Activated naive CD4-positive, alpha-beta T cell treated with anti-CD3 and anti-CD28 coated beads, Interleukin-2, amount 10 ng/mL, durations not matched to agents 7 days and 5 days (primary cell): ENCODE results near the gene ANKRD52.
"Not testable (repeated sequence)": the region's sequence is repeated elsewhere in the genome, so short reads cannot be mapped to it uniquely, and the experiment has no call there.

Experiments used
- CTCF ChIA-PET: fragments of 350-600 bp; sonication (Branson Sonifier 250); formaldehyde crosslinking; loops from one replicate; lab custom pipeline; 2021; ENCODE audit warnings: antibody characterized with exemption; lab: Charles Lee
- DNase-seq: peaks from one replicate; pipeline ENCODE4 v3.0.0-alpha.2; 2020
- H3K27ac Mint-ChIP-seq: one replicate; pipeline ENCODE4 v1.8.0; 2021; ENCODE audit warnings: mild to moderate bottlenecking, moderate library complexity, mixed read lengths
- H3K27me3 Mint-ChIP-seq: one replicate; pipeline ENCODE4 v1.8.0; 2021; ENCODE audit warnings: mild to moderate bottlenecking, mixed read lengths
- H3K36me3 Mint-ChIP-seq: one replicate; pipeline ENCODE4 v1.8.0; 2021; ENCODE audit warnings: mixed read lengths
- H3K4me1 Mint-ChIP-seq: one replicate; pipeline ENCODE4 v1.8.0; 2021; ENCODE audit warnings: mixed read lengths
- H3K4me3 Mint-ChIP-seq: one replicate; pipeline ENCODE4 v1.8.0; 2021; ENCODE audit warnings: mild to moderate bottlenecking, moderate library complexity, mixed read lengths
- H3K9me3 Mint-ChIP-seq: one replicate; pipeline ENCODE4 v1.8.0; 2021; ENCODE audit warnings: mixed read lengths

ANKRD52 gene

DNA sequence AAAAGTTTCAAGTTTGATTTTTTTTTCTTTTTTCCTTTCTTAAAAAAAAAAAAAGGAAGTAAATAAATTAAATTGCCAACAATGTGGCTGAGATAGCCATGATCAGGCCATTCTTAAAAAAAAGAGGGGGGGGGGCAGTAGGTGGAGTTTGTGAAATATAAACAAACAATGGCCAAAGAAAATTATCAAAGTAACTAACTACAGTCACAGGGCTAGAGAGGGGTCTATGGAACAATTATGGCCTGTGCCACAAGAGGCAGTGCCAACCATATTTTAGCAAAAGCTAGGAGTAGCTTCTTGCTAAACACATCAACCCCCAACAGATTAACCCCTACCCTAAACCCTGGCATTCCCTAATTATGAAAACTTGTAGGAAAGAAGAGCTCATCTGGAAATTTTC, 52.7 kb downstream of the ANKRD52 start:
- peaks cover 39% of the 10 kb centered on the region for H3K36me3 Mint-ChIP-seq
- no peak for DNase-seq

GRCh38 chr12:56204275-56204674, 53.9 kb downstream of the ANKRD52 start:
- Mint-ChIP-seq H3K4me1 (no peaks in the 10 kb centered on the region), H3K36me3 (peaks cover 30% of the 10 kb centered on the region), H3K4me3 (no peak overlapping the region), H3K27me3 (no peaks in the 10 kb centered on the region), H3K27ac (no peak overlapping the region), H3K9me3 (no peaks in the 10 kb centered on the region)
- CTCF ChIA-PET: interaction anchor here (1.4 to 4.3 kb wide), 3 partner anchors 9 to 17 kb away, joined by 3 to 34 read pairs (median 10); partner anchors contain the start of genes RNF41 and SMARCC2
- no peak for DNase-seq

More for the DNA sequence above, 52.7 kb downstream of the ANKRD52 start:
- CTCF ChIA-PET: interaction anchor here (0.7 to 4.3 kb wide), 9 partner anchors 11 to 467 kb away, joined by 3 to 34 read pairs (median 4); partner anchors contain the start of gene RNF41
- H3K27ac Mint-ChIP-seq: no peak overlapping the region
- H3K27me3 Mint-ChIP-seq: no peaks in the 10 kb centered on the region
- H3K9me3 Mint-ChIP-seq: no peaks in the 10 kb centered on the region
- no peaks in the 10 kb centered on the region for H3K4me1 Mint-ChIP-seq
- H3K4me3 Mint-ChIP-seq: no peak overlapping the region

GRCh38 chr12:56202838-56203237, 55.3 kb downstream of the ANKRD52 start:
- Mint-ChIP-seq H3K4me1 (no peaks in the 10 kb centered on the region), H3K27ac (no peak overlapping the region)

GRCh38 chr12:56202366-56202765, 55.8 kb downstream of the ANKRD52 start:
- no peak overlapping the region for H3K4me3 Mint-ChIP-seq
- DNase-seq: no peak
- H3K27me3 Mint-ChIP-seq: no peaks in the 10 kb centered on the region
- no peaks in the 10 kb centered on the region for H3K4me1 Mint-ChIP-seq
- CTCF ChIA-PET: interaction anchor here (0.7 to 1.6 kb wide), 2 partner anchors 13 to 42 kb away, joined by 3 read pairs; partner anchors contain the start of gene SMARCC2
- no peak overlapping the region for H3K27ac Mint-ChIP-seq
- no peaks in the 10 kb centered on the region for H3K9me3 Mint-ChIP-seq
- peaks cover 21% of the 10 kb centered on the region for H3K36me3 Mint-ChIP-seq

More at GRCh38 chr12:56202838-56203237, 55.3 kb downstream of the ANKRD52 start:
- no peaks in the 10 kb centered on the region for H3K9me3 Mint-ChIP-seq
- no peak for DNase-seq
- no peaks in the 10 kb centered on the region for H3K27me3 Mint-ChIP-seq
- peaks cover 26% of the 10 kb centered on the region for H3K36me3 Mint-ChIP-seq
- no peak overlapping the region for H3K4me3 Mint-ChIP-seq
- CTCF ChIA-PET: no interaction called here

- H3K27me3 Mint-ChIP-seq: no peaks in the 10 kb centered on the region
Measured at GRCh38 chr12:56198836-56199235, 59.3 kb downstream of the ANKRD52 start.

DNA sequence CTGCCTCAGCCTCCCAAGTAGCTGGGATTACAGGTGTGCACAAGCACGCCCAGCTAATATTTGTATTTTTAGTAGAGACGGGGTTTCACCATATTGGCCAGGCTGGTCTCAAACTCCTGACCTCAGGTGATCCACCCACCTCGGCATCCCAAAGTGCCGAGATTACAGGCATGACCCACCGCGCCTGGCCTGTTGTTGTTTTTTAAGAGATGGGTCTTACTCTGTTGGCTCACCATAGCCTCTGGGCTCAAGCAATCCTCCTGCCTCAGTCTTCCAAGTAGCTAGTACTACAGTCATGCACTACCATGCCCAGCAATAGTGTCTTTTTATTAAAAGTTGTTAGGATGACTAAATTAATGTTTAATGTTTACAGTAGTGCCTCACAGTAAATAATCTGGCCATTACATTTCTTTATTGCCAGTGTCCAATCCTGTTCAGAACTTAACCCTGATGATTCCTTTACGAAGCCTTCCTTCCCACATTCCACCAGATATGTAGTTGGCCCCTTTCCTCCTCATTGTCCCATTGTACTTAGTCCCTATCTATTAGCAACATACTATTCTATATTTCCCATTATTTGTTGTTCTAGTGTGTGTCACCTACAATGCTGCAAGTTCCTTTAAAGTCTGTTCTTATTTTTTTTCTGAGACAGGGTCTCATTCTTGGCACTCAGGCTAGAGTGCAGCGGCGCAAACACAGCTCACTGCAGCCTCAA, 60.1 kb downstream of the ANKRD52 start:
- Mint-ChIP-seq H3K4me3 (no peak overlapping the region), H3K27ac (no peak overlapping the region), H3K4me1 (peaks cover 5% of the 10 kb centered on the region)

More at GRCh38 chr12:56198836-56199235, 59.3 kb downstream of the ANKRD52 start:
- H3K4me1 Mint-ChIP-seq: no peaks in the 10 kb centered on the region
- CTCF ChIA-PET: no interaction called here
- DNase-seq: no peak
- no peak overlapping the region for H3K4me3 Mint-ChIP-seq
- H3K27ac Mint-ChIP-seq: no peak overlapping the region
- H3K36me3 Mint-ChIP-seq: no peaks in the 10 kb centered on the region
- no peaks in the 10 kb centered on the region for H3K9me3 Mint-ChIP-seq

DNA sequence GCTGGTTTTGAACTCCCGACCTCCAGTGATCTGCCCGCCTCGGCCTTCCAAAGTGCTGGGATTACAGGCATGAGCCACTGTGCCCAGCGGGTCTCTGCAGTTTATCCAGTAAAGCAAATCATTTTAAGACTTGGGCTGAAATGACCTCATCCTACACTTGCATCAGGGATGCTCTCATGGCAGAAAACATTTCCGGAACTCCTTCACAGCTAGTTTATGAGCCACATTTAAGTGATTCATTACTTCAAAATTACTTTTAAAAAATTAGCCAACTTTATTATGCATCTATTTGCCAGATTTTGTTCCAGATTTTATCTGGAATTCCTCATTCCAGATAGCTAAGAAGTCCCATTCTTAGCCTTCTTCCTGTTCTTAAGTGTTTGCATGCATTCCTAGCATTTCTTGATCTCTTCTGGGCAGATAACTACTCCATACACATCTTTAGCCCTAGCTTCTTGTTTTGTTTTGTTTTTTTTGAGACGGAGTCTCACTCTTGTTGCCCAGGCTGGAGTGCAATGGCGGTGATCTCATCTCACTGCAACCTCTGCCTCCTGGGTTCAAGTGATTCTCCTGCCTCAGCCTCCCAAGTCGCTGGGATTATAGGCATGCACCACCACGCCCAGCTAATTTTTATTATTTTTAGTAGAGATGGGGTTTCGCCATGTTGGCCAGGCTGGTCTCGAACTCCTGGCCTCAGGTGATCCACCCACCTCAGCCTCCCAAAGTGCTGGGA, 61.2 kb downstream of the ANKRD52 start:
- H3K4me1 Mint-ChIP-seq: peaks cover 13% of the 10 kb centered on the region
- H3K27ac Mint-ChIP-seq, H3K9me3 Mint-ChIP-seq, H3K36me3 Mint-ChIP-seq, H3K4me3 Mint-ChIP-seq, H3K27me3 Mint-ChIP-seq, DNase-seq: not testable (repeated sequence)
- CTCF ChIA-PET: interaction anchor here (0.7 to 1.0 kb wide), 3 partner anchors 11 to 1623 kb away, joined by 3 to 7 read pairs (median 3); no protein-coding TSS in a partner anchor

More for the DNA sequence above, 60.1 kb downstream of the ANKRD52 start:
- no peaks in the 10 kb centered on the region for H3K9me3 Mint-ChIP-seq
- no peak for DNase-seq
- CTCF ChIA-PET: no interaction called here
- peaks cover 2% of the 10 kb centered on the region for H3K36me3 Mint-ChIP-seq
- no peaks in the 10 kb centered on the region for H3K27me3 Mint-ChIP-seq

- CTCF ChIA-PET: interaction anchor here (0.9 to 6.5 kb wide), 8 partner anchors 15 to 309 kb away, joined by 3 to 33 read pairs (median 6); partner anchors contain the start of genes ANKRD52 and COQ10A
- peaks cover 7% of the 10 kb centered on the region for H3K27me3 Mint-ChIP-seq
- H3K4me3 Mint-ChIP-seq: no peak overlapping the region
- H3K9me3 Mint-ChIP-seq: no peaks in the 10 kb centered on the region
- peaks cover 32% of the 10 kb centered on the region for H3K4me1 Mint-ChIP-seq
- no peak overlapping the region for H3K27ac Mint-ChIP-seq
- H3K36me3 Mint-ChIP-seq: peaks cover 7% of the 10 kb centered on the region
- peak; percentile 87 for DNase-seq
Measured at GRCh38 chr12:56193025-56193578, 65.1 kb downstream of the ANKRD52 start.

GRCh38 chr12:56192582-56192981, 65.6 kb downstream of the ANKRD52 start:
- H3K4me1 Mint-ChIP-seq: peaks cover 37% of the 10 kb centered on the region
- H3K36me3 Mint-ChIP-seq: peaks cover 8% of the 10 kb centered on the region
- CTCF ChIA-PET: interaction anchor here (0.6 to 6.5 kb wide), 10 partner anchors 15 to 309 kb away, joined by 3 to 87 read pairs (median 6); partner anchors contain the start of genes ANKRD52, COQ10A, RPL41 and ZC3H10
- no peak for DNase-seq
- H3K9me3 Mint-ChIP-seq: no peaks in the 10 kb centered on the region
- H3K4me3 Mint-ChIP-seq: no peak overlapping the region
- H3K27me3 Mint-ChIP-seq: peaks cover 7% of the 10 kb centered on the region
- H3K27ac Mint-ChIP-seq: no peak overlapping the region

DNA sequence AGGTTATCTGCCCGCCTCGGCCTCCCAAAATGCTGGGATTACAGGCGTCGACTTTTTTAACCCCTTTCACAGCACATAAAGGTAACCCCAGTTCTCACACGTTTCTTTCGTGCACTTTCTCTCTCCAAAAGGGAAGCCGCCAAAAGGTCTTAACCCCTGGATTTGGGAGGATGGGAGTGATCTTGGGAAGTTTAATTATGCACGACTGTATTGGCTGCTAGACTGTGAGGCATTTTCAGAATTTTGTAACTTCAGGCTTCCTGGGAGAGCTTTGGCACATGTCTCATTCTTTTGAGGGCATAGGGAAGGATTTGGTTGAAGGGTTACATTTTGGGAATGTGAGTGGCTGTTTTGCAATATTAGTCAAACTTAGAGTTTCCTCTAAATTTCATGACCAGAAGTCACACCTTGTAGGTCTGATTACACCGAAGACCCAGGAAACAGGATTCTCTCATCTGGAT, 67.5 kb downstream of the ANKRD52 start:
- Mint-ChIP-seq H3K27ac (peak overlapping the region; percentile 96), H3K27me3 (peaks cover 7% of the 10 kb centered on the region), H3K4me1 (peaks cover 51% of the 10 kb centered on the region), H3K4me3 (peak overlapping the region; percentile 94), H3K36me3 (peaks cover 23% of the 10 kb centered on the region), H3K9me3 (no peaks in the 10 kb centered on the region)
- DNase-seq: no peak
- CTCF ChIA-PET: interaction anchor here (0.8 to 6.5 kb wide), 5 partner anchors 32 to 77 kb away, joined by 3 to 87 read pairs (median 17); partner anchors contain the start of genes ANKRD52, COQ10A, RNF41 and RPL41

- peaks cover 26% of the 10 kb centered on the region for H3K36me3 Mint-ChIP-seq
- CTCF ChIA-PET: interaction anchor here (0.5 to 6.5 kb wide), 27 partner anchors 9 to 820 kb away, joined by 3 to 87 read pairs (median 4); partner anchors contain the start of genes ANKRD52, COQ10A, ESYT1 and MYL6
- H3K4me1 Mint-ChIP-seq: peaks cover 52% of the 10 kb centered on the region
- peak overlapping the region; percentile 94 for H3K4me3 Mint-ChIP-seq
- H3K27ac Mint-ChIP-seq: peak overlapping the region; percentile 96
- H3K27me3 Mint-ChIP-seq: peaks cover 7% of the 10 kb centered on the region
- H3K9me3 Mint-ChIP-seq: no peaks in the 10 kb centered on the region
- DNase-seq: peak; percentile 81
Measured at GRCh38 chr12:56189918-56190694, 68.1 kb downstream of the ANKRD52 start.

DNA sequence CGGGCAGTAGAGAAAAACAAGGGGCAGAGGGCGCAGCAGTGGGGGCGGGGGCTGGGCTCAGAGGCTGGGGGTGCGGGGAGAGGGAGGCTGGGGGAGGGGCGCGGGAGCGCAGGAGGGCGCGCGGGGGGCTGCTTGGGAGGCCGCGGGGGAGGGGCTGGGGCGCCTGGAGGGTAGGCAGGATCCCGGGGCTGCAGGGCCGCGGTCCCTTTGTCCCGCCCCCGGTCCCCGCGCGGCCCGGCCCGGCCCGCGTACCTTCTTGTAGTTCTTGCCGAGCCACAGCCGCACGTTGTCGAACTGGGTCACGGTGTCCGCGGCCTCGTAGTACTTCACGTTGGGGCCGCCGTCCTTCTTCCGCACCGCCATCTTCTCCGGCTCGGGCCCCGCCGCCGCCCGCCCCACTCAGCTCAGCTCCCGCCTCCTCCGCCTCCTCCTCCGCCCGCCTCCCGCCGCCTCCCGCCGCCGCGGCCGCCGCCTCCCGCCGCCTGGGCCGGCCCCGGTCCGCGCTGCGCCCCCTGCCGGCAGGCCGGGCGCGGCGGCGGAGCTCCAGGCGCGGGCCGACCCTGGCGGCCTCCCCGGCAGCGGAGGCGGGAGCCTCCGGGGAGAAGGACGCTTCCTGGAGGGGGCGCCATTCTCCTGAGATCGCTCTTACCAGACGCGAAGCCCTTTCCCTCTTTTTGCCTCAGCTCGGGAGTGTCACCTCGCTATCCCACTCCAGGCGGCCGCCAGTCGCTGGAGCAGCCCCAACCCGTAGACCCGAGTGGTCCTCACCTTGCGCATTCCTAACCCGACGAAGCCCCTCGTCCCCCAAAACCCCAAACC, 68.9 kb downstream of the ANKRD52 start, which contains the start of gene SMARCC2:
TSS of gene SMARCC2 (minus strand) at position 385 of the 819 bp plus-strand sequence. CDS start at position 363, 22 bp downstream.
- peak within 1 kb of the TSS; percentile 94 for H3K4me3 Mint-ChIP-seq
- H3K9me3 Mint-ChIP-seq: no peaks in the 10 kb centered on the region
- peaks cover 7% of the 10 kb centered on the region for H3K27me3 Mint-ChIP-seq
- peaks cover 33% of the 10 kb centered on the region for H3K36me3 Mint-ChIP-seq
- H3K4me1 Mint-ChIP-seq: peaks cover 55% of the 10 kb centered on the region
- peak within 1 kb of the TSS; percentile 96 for H3K27ac Mint-ChIP-seq
- peak; percentile 91 for DNase-seq
- CTCF ChIA-PET: interaction anchor here (0.5 to 6.5 kb wide), 30 partner anchors 8 to 821 kb away, joined by 3 to 87 read pairs (median 4); partner anchors contain the start of genes ANKRD52, COQ10A, ESYT1 and MYL6
